HCT116 (cell line): Measurements from ENCODE around the gene TMEM135.

Source experiments
- CTCF ChIP-seq, 3 experiments: fragments of 200-600 bp in 1 of 3; sonication (generic) in 1 of 3; IDR thresholded peaks in 2 of 3; conservative IDR thresholded peaks in 1 of 3; 2 replicates each; pipeline ENCODE4 v1.5.1; 2012 to 2017; ENCODE audit warnings: low read depth in 2 of 3, low read length in 2 of 3, antibody characterized with exemption in 1 of 3, borderline replicate concordance in 1 of 3, control low read depth in 1 of 3, mild to moderate bottlenecking in 1 of 3, mixed read lengths in 1 of 3, mixed run types in 1 of 3, moderate library complexity in 1 of 3; ENCODE audit not compliant: insufficient read depth in 1 of 3
- EZH2 ChIP-seq: fragments of 200-600 bp; sonication (generic); IDR thresholded peaks from 2 replicates; pipeline ENCODE4 v1.6.1; 2017; ENCODE audit warnings: antibody characterized with exemption, mixed run types
- JUND ChIP-seq: IDR thresholded peaks from 2 replicates; pipeline ENCODE4 v1.6.1; 2012
- SIN3A ChIP-seq: IDR thresholded peaks from 2 replicates; pipeline ENCODE4 v1.6.1; 2012; ENCODE audit warnings: low read depth

DNA sequence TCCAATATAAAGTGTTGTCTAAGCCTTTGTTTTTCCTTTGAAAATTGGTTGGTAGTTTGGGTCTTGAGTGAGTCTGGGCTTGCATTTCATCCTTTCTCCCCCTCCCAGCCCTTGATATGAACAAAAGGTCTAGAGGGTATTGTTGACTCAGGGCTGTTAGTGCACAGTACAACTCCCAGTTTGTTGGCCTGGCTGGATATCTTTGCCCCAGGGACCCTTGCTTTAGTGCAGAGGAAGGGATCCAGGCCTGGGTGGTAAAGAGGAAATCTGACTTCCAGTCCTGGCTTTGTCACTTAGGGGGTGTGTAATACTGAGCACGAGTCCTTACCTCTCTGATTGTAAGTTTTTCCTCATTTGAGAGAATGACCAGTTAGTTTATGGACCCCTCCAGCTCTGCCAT, 330.4 kb downstream of the TMEM135 start:
- no peak for TF ChIP-seq SIN3A
- TF ChIP-seq JUND = no peak
- TF ChIP-seq EZH2 = no peak
- no peak for TF ChIP-seq CTCF (IDR thresholded peaks at IDR 0.05 in 2 of 3, conservative IDR thresholded peaks at IDR 0.05 in 1 of 3; ENCODE audit: borderline replicate concordance in 1 of 3, insufficient read depth in 1 of 3, low read depth in 2 of 3, low read length in 2 of 3)
